ENCODE measurements around the gene GRAMD4.
"Not testable (repeated sequence)": the region's sequence is repeated elsewhere in the genome, so short reads cannot be mapped to it uniquely, and the experiment has no call there.

GRAMD4 gene

GRCh38 chr22:46640293-46641055 is 20.3 kb downstream of the GRAMD4 start:
- no peak for DNase-seq

GRCh38 chr22:46641811-46642266 is 21.7 kb downstream of the GRAMD4 start:
- no peak for DNase-seq

GRCh38 chr22:46642840-46643480 is 22.8 kb downstream of the GRAMD4 start:
- not testable (repeated sequence) for DNase-seq

- DNase-seq, result no peak
Observed at GRCh38 chr22:46646531-46647215, 26.5 kb downstream of the GRAMD4 start.

GRCh38 chr22:46648225-46648820 is 28.1 kb downstream of the GRAMD4 start:
- DNase-seq, result not testable (repeated sequence)

GRCh38 chr22:46649141-46650077 is 29.2 kb downstream of the GRAMD4 start:
- peak; percentile 87 for DNase-seq

GRCh38 chr22:46650078-46650810 is 30.1 kb downstream of the GRAMD4 start:
- no peak for DNase-seq

- no peak for DNase-seq
Observed at GRCh38 chr22:46651316-46651715, 31.1 kb downstream of the GRAMD4 start.

- no peak for DNase-seq
Observed at GRCh38 chr22:46652081-46652846, 32.1 kb downstream of the GRAMD4 start.

- no peak for DNase-seq
Observed at GRCh38 chr22:46652847-46653331, 32.7 kb downstream of the GRAMD4 start.

GRCh38 chr22:46653596-46653995 is 33.4 kb downstream of the GRAMD4 start:
- DNase-seq, result no peak

GRCh38 chr22:46654426-46654825 is 34.2 kb downstream of the GRAMD4 start:
- DNase-seq, result no peak

GRCh38 chr22:46654927-46655595 is 34.9 kb downstream of the GRAMD4 start:
- DNase-seq, result no peak

- no peak for DNase-seq
Observed at GRCh38 chr22:46655861-46656608, 35.8 kb downstream of the GRAMD4 start.

GRCh38 chr22:46656856-46657654 is 36.9 kb downstream of the GRAMD4 start:
- no peak for DNase-seq

GRCh38 chr22:46657655-46657953 is 37.4 kb downstream of the GRAMD4 start:
- DNase-seq, result no peak

- DNase-seq, result no peak
Observed at GRCh38 chr22:46657996-46658947, 38.1 kb downstream of the GRAMD4 start.

Measured in NCI-H1105 treated with DMSO at 0.1 percent for 48 hours (cell line).